NCI-H2227 treated with DMSO at 0.1 percent for 48 hours (cell line): ENCODE measurements around the gene CTNNA1.

Source experiments
- DNase-seq: peaks from one replicate; lab custom pipeline; 2025; lab: John Stamatoyannopoulos, UW

CTNNA1 gene

DNA sequence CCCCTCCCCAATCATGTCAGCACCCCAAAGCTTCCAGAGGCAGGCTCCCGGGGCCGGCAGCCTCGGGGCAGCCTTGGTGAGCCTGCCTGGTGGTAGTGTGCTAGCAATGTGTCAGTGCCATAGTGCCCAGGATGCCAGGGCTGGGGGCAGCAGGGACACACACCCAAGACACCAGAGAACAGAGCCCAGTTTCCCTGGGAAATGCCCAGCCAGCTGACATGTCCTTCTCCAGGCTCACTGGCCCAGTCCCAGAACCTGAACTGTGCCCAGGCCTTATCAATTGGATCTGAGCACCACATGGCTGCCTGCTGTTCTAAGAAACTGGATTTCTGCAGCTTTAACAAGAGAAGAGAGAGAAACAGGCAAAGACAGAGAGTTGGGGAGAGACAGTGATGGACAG is 196.8 kb downstream of the CTNNA1 start:
- DNase-seq, result no peak

DNA sequence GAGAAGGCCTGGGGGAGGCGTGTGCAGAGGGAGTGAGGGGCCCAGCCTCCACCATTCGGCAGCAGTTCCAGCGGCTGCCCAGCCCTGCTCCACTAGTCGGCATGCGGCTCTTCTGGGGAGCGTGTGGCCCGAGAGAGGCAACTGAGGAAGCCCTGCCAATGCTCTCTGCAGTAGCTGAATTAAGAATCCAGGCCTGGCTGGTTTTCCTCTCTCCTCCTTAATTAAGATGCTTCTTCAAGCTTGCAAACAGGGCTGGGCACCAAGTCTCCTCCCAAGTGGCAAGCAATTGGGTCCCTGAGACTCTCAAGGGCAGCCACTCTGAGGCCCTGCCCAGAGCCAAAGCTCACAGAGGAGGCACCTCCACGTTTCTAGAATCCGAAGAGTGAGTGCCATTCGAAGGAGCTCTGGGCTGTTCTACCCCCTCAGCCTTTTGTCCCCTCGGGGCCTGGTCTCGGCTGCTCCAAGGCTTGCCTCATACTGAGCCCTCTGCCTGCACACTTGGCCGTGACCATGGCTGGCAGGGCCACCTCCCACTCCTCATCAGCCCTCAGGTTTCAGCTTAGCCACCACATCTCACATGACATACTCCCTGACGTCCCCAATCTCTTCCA is 197.3 kb downstream of the CTNNA1 start:
- DNase-seq, result no peak

DNA sequence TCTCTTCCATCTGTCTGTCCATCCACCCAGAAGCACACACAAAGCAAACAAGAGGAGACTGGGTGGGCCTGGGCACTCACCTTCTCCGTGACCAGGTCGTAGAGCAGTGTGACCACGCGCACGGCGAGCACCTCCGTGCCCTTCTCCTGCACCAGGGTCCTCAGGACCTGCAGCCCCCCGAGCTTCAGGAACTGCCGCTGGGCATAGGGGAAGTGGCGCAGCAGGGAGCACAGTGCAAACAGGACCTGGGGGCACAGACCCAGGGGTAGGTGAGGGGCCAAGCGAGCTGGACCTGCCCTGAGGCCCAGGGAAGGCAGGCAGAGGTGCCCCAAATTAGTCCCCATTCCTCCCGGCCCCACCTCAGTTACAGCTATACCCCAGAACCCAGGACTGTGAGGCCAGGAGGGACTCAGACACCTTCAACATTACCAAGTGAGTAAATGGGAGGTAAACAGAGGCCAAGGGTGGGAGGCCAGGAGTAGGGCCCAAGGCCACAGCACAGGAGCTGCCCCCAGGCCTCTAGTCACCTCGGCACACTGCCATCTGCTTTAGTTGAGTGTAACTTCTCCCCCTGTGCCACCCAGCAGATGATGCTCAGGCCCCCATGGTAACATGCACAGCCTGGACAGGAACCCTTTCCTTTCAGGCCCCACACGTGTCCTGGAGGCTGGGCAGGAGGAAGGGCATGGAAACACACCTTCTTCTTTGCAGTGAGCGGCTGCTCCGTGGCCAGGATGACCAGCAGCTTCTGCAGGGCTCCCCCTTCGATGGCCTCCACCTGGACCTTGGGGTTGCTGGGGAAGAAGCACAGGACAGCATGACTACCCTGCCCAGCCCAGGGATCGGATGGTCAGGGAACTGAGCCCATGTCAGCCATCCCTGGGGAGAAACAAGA is 198.1 kb downstream of the CTNNA1 start:
- DNase-seq, result no peak

DNA sequence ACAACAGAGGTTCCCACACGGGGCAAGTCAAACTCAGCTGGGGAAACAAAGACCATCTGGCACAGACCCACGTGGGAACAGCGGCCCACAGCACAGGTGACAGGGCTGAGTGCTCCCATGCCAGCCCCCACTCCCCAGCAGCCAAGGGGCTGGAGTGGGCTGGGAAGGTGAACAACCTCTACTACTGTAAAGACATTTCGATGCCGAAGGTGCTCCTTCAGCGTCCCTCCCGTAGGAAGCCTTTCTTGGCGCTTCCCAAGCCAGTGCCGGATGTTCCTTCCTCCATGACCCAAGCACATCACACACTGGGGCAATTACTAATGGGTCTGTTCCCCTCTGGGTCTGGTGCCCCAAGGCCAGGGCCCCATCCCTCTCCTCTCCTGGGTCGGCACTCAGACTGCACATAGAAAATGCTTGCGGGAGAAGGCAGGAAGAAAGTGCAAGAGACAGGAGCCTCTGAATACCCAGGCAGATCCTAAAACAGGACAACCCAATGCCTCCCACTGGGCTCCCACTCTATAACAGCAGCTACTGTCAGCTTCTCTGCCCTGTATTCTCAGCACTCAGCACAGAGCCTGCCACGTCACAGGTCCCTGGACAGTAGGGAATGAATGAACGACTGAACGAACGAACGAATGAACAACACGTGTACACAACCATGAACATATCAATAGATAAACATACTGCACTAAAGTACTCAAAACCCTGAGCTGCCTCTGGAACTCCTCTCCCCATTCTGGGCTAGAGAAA is 198.9 kb downstream of the CTNNA1 start:
- DNase-seq, result no peak

DNA sequence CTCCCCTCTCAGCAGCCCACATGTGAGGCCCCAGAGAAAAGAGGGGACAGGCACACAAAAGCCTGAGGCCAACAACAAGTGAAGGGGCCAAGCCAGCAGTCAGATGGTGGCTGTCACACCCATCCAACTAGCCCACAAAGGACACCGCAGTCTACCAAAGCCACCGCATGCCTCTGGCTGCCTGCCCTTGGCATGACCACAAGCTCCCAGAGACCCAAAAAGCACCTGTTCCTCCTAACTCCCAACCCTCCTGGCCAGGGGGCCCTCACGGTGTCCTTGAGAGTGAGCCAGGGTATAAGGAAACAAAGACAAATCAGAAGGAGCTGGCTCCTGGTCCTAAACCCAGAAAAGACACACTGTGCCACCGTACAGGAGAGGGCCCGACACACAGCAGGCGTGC is 199.7 kb downstream of the CTNNA1 start:
- DNase-seq, result no peak

DNA sequence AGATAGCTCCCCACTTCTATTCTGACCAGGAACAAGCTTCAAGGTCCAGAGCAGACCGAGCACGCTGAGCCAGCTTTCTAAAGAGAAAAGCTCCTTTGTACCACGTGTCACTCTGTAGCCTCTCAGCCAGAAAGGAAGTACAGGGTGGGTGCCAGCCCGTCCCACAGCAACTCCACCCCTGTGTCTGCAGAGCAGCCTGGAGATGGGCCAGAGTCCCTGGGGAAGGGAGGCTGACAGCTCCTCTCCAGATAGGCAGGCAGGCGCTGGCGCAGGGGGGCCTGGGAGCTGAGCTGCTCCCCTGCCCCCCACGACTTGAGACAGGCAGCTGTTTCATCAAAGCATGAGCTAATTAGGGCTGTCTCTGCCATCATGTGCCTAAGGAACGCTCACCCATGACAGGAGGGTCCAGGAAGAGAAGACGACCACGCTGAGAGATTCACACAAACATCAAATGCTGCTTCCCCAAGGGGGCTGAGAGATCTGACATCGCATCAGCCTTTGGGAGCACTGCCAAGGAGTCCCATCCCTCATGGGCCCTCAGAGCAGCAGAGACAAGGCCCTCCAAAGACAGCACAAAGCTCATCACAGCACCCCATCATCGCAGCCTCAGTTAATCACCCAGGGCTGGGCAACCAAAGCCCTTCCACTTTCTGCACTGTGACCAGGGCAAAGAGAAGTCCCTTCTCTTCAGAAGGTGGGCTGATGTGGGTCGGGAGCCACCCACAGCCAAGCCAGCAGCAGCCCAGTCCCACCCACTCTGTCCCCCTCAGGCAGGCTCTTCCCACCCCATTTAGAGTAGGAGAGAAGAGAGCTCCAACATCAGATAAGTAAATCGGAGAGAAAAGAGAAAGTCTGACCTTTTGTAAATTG is 200.4 kb downstream of the CTNNA1 start:
- DNase-seq, result peak; percentile 8

DNA sequence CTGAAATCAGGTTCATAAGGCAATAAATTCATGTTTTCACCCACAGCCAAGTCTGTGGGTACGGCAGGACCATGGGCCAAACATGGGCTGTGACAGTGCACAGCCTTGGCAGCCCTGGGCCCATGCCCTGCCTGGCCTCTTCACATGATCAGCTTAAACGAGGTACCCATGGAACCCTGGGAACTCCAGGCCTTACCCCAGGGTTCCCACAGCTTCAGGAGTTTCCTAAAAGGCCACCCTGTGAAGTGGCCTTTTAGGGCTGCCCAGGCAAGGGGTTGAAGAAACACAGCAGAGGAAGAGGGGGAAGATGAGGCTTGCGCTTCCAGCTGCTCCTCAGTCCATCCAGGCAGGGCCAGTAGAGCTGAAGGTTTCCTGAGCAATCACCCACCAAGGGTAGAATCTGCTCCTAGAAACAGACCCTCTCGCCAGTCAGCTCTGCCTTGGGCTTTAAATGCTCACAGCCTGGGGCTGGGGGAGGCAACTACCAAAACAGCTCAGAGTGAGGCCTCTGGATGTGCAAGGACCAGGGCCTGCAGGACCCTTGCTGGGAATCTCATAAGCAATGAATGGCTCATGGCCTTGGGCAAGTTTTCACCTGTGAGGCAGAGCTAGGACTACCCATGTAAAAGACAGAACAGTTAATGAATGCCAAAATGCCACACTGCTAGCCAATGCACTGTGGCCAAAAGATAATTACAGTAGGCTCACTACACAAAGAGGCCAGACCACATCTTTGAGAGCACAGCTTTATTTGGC is 201.2 kb downstream of the CTNNA1 start:
- DNase-seq, result no peak

DNA sequence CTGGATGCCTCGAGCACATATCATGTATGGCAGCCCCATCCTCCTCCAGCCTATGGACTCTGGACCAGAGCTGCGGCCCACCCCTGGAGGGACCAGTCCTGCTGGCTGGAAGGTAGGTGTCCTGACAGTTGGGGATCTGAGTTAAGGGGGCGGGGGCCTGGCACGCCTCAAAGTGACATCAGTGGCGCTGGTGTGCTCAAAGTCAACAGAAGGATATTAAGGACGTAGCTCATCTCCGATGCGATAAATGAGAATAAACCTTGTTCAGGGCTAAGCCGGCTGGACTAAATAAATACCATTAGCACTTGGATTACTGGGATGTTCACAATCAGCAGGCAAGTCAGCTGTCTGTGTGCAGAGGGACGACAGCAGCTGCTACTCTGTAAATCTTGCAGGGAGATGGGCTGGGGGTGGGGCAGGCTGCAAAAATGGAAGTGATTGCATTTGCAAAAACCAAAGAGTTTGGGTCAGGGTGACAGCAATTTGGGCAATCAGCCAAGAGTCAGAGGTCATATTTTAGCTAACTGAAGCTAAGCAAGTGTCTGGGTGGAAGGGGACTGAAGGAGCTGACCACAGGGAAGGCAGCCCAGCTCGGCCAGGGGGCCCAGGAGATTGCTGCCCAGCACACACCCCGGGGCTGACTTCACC is 201.9 kb downstream of the CTNNA1 start:
- peak; percentile 53 for DNase-seq

DNA sequence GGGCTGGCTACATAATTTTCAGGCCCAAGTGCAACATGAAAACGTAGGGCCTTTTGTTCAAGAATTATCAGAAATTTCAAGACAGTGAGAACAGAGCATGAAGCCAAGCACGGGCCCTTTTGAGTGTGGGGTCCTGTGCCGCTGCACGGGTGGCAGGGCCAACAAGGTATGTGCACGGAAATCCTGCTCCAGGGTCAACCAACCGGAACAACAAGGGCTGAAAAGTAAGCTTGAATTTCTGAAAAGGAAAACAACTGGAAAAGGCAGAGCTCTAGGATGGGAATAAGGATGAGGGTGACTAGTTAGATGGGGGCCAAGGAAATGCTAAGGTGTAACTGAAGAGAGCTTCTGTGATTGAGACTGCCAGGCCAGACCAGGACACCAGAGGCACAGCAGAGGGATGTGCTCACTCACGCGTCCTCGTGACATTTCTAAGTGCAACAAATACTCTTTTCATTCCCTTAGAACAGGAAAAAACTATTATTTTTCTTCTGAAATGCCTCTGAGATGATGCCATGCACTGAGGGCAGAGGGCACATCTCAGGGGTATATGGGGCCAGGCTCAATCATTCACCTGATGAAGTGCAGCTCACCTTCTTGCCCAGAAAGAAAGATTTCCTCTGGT is 202.6 kb downstream of the CTNNA1 start:
- DNase-seq, result no peak

DNA sequence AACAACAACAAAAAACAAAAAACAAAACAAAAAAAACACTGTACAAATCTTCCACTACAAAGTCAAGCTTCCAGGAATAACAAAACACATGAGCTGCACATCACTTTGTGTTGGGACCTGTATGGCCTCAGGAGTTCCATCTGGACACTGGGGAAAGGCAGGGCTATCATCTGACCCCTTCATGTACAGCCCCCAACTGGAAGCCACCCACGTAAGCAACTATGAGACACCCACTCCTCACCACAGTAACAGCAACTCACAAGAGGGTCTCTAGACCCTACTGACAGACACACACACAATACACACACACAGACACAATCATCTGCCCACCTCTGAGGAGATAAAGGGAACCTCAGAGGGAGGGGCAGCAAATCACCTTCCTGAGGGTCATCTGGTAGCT is 203.6 kb downstream of the CTNNA1 start:
- DNase-seq, result no peak

DNA sequence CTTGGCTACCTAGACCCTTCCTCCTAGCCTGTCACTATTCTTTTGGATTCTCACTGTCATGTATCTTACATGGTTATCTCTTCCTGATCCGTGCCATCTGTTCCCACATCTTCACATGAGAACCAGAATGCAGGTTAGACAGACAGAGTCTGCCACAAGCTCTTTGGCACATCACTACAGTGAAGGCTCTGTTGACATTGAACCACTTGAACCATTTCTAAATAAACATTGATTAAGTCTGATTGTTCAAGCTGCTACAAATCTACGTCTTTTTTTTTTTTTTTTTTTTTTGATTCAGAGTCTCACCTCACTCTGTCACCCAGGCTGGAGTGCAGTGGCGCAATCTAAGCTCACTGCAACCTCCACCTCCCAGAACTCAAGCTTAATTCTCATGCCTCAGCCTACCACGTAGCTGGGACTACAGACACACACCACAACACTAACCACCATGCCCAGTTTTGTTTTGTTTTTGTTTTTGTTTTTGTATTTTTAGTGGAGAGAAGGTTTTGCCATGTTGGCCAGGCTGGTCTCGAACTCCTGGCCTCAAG is 207.0 kb downstream of the CTNNA1 start:
- no peak for DNase-seq

DNA sequence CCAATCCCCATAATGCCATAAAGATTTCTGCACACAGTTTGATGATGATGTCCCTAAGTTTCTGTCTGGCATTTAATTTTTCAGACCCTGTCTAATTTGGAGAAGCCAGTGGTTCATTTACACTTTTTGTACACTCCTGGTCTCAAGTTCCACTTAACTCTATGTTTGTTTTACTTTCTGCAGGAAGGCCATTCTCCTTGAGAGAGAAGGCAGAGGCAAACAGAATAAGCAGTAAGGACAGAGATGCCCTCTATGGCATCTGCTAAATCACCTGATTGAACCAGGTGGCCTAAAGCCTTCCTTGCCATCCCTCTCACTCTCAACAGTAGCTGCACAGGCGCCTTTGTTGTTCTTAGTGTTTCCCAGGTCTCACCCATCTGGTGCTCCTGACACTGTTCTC is 208.0 kb downstream of the CTNNA1 start:
- no peak for DNase-seq

DNA sequence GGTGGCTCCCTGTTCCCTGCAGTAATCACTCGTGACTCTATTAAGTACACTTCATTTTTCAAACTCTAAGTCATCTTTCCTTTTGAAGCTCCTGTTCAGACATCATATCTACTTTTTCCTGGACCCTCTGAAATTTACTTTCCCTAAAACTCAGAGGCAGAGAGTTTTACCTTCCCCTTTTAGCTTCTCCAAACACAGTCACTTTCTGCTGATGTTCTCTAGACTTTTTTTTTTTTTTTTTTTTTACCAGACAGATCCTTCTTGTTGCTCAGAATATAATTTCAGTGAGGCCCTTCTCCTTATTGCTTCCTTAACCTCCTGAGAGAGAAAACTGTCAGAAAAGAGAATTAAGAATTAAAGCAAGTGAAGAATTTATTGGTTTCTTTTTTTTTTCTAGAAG is 208.5 kb downstream of the CTNNA1 start:
- no peak for DNase-seq

DNA sequence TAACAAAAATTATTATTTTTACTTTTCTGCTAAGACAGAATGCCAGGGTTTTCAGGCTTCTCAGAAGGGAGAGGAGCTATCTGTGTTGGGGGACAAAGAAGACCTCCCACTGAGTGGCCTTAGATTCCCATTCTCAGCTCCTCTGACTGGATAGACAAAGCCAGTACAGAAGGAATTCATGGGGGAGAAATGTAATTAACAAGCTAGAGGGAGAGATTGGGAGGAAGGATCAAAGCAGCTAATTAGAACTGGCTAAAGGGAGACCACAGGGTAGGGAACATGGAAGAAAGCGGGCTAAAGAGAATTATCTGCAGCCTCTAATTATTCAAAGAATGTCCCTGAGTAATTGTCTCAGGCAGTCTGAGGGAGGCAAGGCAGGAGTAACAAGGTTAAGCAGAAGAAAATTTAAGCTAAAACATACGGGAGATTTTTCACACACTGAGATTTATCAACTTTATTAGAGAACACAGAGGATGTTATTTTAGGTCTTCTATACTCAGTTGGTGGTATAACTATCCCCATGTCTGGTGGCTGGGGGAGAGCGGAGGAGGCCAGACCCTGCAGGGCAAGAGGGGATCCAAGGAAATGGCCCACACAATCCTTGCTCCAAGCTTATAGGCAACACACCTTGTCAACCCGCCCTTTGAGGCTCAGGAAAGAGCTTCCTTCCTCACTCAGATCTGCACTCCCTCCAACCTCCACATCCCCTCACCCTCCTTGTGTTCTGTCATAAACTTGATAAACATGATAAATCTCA is 209.6 kb downstream of the CTNNA1 start:
- no peak for DNase-seq

DNA sequence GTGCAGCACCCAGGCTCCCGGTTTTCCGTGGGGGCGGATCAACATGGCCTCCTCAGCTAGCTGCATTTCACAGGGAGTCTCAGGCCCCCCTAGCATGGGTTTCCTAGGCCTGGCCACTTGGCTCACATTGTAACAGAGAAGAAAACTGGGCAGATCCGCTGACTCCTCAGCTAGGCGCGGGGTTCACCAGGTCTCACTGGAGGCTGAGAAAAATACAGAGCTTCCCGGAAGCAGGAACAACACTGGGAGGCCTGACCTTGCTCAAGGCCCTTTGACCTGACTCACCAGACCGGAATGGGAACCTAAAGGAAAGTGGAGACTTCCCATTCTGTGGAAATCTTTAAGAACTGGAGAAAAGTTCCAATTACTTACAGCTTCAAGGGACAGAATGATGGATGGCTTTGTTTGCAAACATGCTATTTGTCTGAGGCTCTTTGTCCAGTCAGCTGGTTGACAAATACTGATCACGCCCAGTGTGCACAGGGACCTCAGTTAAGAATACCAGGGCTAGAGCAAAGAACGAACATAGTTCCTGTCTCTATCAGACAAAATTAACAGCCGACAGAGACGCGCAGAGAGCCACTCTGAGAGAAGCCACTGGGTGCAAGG is 210.6 kb downstream of the CTNNA1 start:
- peak; percentile 44 for DNase-seq

DNA sequence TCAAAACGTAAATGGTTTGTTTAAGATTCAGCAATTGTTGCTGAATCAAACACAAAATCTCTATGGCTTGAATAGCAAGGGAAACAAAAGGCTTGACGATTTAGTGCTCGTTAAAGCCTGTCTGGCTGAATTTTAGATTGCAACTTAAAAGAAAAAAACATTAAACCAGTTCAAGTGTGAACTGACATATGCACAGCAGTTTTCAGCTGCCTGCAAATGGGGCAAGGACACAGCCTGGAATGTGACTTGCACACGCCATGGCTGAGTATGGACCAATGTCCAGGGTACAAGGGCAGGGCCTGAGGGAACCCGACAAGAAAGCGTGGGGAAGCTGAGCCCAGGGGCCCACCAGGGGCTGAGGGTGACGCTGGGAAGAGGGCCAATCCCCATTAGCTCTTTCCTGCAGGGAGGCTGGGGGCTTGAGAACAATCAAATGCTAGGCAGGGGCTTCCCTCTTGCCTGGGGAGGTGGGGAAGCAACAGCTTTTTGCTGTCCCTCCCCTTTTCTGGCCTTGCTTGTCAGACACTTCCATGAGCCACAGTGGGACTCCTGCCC is 211.5 kb downstream of the CTNNA1 start:
- no peak for DNase-seq

DNA sequence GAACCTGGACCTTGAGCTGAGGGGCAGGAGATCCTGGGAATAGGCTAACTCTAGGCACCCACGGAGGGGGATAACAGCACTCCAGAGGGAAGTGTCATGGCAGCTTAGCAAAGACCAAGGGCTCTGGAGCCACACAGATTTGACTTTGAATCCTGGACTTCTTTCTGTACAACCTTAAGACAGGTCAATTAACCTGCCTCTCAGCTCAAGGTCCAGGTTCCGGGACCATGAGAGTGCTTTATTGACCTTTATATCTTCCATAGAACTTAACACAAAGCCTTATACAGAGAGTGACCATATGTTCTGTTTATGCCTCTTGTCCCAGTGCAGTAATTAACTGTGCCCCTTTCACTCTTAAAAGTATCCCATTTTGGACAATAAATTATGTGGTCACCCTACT is 212.4 kb downstream of the CTNNA1 start:
- no peak for DNase-seq

DNA sequence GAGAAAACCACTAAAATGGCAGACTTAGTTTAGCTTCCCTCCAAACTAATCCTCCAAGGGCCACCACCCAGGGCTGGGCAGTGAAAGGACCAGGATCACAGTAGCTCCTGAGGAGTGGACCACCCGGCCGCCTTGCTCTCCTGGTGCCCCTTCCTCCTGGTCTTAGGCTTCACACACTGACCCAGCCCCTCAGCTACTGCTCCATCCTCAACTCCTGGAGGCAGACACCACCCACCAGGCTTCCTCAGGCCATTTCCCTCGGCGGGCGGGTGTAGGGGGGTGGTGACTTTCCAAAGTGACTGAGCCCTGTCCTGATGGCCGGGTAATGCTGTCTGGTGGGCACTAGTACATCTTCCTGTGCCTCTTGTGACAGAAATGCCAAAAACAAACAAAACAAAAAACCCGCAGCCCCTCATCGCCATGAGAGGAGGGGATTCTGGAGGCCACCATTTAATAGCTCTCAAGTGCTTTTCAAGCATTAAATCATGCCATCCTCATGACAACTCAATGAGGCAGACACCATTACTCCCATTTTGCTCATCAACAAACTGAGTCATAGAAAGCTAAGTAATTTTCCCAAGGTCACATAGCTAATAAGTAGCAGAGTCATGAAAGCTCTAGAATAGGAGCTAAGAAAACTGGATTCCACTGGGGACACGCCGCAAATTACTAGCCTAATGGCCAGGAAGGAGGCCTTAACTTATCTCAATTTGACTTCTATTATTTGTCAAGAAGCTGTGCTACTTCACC is 213.2 kb downstream of the CTNNA1 start:
- DNase-seq, result no peak
